GM10266 (cell line): Measurements from ENCODE around the gene PLAU.
"Not testable (repeated sequence)": the region's sequence is repeated elsewhere in the genome, so short reads cannot be mapped to it uniquely, and the experiment has no call there.

Experiments
- DNase-seq: peaks from one replicate; pipeline ENCODE4 v3.0.0; 2012; ENCODE audit errors: extremely low spot score
- CTCF ChIP-seq: IDR thresholded peaks from 2 replicates; pipeline ENCODE4 v1.5.1; 2012; ENCODE audit warnings: mild to moderate bottlenecking, low read depth; ENCODE audit not compliant: control insufficient read depth, insufficient read depth; ENCODE audit errors: missing control alignments

The PLAU gene

GRCh38 chr10:73924935-73925334 is 14.0 kb downstream of the PLAU start:
- no peak for DNase-seq
- no peak for TF ChIP-seq CTCF

- no peak for TF ChIP-seq CTCF
- DNase-seq = no peak
These were observed 14.6 kb downstream of the PLAU start for GRCh38 chr10:73925539-73925938.

GRCh38 chr10:73926152-73926764 is 15.3 kb downstream of the PLAU start:
- no peak for TF ChIP-seq CTCF
- DNase-seq = no peak

GRCh38 chr10:73930630-73931327 is 19.8 kb downstream of the PLAU start:
- DNase-seq = not testable (repeated sequence)

GRCh38 chr10:73931767-73932619 is 21.1 kb downstream of the PLAU start:
- peak; percentile 65 for DNase-seq
- TF ChIP-seq CTCF = no peak

GRCh38 chr10:73932620-73933112 is 21.7 kb downstream of the PLAU start:
- no peak for DNase-seq
- TF ChIP-seq CTCF = no peak

GRCh38 chr10:73934074-73934473 is 23.1 kb downstream of the PLAU start:
- TF ChIP-seq CTCF = no peak
- DNase-seq = no peak
